ENCODE measurements around the gene CDH23.
"Not testable (repeated sequence)": the region's sequence is repeated elsewhere in the genome, so short reads cannot be mapped to it uniquely, and the experiment has no call there.

The CDH23 gene

DNA sequence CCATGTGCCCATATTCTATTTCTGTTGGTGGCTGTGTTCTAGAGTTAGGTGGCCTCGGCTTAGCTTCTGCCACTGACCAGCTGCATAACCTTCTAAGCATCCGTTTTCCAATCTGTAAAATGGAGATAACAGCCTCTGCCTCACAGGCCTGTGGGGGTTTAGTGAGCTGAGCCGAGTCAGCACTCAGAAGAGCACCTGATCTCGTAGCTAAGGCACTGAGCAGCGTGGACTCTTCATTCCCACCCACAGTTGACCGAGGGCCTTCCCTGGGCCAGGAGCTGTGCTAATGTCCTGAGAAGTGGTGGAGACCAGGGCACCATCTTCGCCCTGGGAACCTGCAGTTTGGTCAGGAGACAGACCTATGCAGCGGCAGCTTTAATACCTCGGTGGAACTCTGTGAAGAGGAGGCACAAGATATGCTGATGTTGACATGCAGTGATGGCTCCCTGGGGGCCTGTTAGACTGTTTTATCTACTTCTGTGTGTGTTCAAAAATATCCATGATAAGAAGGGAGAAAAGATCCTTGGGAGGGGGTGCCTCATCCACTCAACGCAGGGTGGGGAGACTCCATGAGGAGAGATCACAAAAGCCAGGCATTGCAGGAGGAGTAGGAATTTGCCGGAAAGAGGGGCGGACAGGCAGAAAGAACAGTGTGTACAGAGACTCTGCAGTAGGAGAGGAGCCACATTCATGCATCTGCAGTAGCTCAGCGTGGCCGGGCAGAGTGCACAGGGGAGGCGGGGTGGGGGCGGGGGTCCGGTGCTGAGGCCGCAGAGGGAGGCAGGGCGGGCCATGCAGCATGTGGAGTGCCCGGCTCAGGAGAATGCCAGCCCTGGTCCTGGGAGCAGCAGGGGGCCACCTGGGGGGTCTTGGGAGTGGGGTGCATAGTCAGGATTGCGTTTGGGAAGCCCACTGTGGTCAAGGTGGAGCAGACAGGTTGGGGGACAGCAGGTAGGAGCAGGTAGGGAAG, 186.1 kb downstream of the CDH23 start:
- no peak for DNase-seq (ENCODE audit: low read depth)

DNA sequence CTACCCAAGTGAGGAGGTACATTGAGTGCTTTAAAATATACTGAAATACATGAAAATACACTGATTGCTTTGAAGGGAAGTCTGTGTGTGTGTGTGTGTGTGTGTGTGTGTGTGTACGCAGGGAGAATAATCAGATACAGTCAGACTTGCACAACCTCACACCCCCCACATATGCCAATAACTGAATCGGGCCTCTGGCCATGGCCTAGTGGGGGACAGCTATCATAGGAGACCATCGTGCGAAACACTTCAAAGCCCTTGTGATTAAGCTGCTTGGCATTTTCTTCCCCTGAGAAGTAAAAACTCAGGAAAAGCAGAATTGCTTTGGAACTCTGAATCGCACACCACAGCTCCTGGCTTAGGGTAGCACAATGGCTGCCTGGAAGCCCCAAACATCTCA, 187.7 kb downstream of the CDH23 start:
- no peak for DNase-seq (ENCODE audit: low read depth)

- no peak for DNase-seq (ENCODE audit: low read depth)
These were observed 188.3 kb downstream of the CDH23 start for GRCh38 chr10:71584902-71585563.

GRCh38 chr10:71585564-71586290, 189.0 kb downstream of the CDH23 start:
- DNase-seq (ENCODE audit: low read depth), result no peak

- DNase-seq (ENCODE audit: low read depth), result no peak
These were observed 191.3 kb downstream of the CDH23 start for GRCh38 chr10:71587941-71588573.

- DNase-seq (ENCODE audit: low read depth), result no peak
These were observed 192.0 kb downstream of the CDH23 start for GRCh38 chr10:71588685-71589084.

GRCh38 chr10:71589617-71590551, 193.2 kb downstream of the CDH23 start:
- no peak for DNase-seq (ENCODE audit: low read depth)

- no peak for DNase-seq (ENCODE audit: low read depth)
These were observed 194.1 kb downstream of the CDH23 start for GRCh38 chr10:71590781-71591350.

DNA sequence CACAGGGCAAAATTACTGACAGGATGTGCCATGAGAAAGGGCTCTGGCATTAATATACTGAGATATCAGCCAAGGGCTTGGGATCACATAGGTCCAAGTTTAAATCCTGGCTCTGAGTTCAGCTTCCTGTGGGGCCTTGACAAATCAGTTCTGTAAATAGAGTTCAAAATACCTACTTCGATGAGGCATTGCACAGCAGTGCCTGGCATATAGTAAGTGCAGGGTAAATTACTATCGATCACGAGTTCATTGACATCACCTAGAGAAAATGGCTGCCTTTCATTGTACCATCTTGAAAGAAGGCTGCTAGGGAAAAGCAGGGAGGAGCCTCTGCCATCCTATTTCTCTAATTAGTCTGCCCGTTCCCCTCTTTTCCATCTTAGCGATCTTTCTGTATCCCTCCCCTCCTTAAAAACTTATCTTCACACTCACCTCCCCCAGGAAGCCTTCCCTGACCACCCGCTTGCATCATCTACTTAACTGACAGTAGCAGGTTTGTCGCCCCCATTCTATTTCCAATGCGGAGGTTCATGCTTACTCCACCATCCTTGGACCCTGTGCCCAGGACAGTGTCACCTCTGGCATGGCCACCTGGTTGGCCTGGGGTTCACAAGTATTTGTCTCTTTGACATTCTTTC, 198.3 kb downstream of the CDH23 start:
- DNase-seq (ENCODE audit: low read depth), result no peak

GRCh38 chr10:71595649-71596048, 198.9 kb downstream of the CDH23 start:
- DNase-seq (ENCODE audit: low read depth), result no peak

GRCh38 chr10:71596127-71596526, 199.4 kb downstream of the CDH23 start:
- DNase-seq (ENCODE audit: low read depth), result no peak

DNA sequence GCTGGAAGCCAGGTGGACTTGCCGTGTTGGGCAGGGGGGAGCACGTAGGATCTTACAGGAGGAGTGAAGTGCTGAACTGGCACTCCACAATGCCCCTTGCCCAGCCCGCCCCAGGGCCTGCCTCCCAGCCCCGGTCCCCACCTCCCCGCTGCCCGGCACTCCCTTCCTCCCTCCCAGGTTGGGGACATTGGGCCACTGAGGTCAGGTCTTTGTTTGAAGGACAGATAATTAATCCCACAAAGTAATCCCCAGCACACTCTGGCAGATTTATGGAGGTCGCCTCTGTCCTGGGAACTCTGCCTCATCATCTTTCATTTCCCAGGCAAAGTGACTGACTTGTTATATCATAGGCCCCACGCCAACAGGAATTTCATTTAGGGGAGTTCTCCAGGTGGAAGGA, 200.0 kb downstream of the CDH23 start:
- DNase-seq (ENCODE audit: low read depth), result no peak

DNA sequence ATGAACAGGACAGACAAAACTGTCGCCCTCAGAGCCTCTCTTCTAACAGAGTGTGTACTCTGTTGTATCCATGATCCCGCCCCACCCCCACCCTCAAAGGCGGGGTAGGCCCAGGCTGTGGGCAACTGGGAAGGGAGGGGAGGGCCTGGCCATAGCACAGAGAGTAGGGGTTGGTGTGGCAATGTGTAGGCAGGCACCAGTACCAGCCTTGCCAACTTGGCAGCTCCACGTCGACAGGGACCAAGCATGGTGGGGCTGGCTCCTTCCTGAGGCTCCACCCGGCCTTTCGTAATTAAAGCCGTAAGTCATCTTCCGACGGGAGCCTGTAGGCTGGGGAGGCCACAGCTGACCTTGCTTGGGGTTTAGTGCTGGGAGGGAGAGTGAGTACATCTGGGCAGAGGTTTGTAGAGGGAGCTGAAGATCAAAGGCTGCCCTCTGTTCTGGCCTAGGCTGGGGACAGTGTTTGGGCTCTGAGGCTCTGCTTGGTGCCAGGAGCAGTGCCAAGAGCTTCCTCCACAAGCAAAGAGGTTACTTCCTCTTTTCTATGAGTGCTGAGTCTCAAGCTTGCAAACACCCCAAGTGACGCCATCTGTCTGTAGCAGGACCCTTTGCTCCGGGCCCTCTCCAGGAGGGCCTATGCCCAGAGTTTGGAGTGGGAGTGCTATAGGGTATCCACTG, 201.2 kb downstream of the CDH23 start:
- no peak for DNase-seq (ENCODE audit: low read depth)

- no peak for DNase-seq (ENCODE audit: low read depth)
These were observed 201.9 kb downstream of the CDH23 start for GRCh38 chr10:71598621-71599055.

DNA sequence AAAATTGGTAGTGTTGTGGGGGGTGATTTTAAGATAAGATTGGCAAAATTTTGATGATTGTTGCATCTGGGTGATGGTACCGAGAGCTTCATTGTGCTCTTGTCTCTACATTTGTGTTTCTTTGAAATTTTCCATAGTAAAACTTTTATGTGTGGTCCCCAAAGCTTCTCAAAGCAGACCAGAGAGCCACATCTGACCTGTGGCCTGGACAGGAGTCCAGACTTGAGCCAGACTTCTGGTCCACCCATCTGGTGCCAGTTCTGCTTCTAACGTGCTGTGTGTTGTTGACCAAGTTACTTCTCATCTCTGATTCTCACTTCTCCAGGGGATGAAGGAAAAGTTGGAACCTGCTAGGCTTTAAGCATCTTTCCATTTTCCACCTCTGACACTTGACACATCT, 202.8 kb downstream of the CDH23 start:
- no peak for DNase-seq (ENCODE audit: low read depth)

DNA sequence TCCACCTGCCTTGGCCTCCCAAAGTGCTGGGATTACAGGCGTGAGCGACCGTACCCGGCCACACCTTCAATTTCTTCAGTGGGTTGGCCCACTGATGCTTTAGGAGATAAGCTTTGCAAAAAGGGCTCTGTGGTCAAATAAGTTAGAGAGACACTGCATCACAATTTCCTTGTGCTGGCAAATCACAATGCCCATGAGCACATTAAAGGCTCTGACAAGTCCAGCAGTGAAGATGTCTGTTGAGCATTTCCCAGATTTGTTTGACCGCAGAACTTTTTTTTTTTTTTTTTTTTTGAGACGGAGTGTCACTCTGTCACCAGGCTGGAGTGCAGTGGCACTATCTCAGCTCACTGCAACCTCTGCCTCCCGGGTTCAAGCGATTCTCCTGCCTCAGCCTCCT, 203.5 kb downstream of the CDH23 start:
- DNase-seq (ENCODE audit: low read depth), result not testable (repeated sequence)

DNA sequence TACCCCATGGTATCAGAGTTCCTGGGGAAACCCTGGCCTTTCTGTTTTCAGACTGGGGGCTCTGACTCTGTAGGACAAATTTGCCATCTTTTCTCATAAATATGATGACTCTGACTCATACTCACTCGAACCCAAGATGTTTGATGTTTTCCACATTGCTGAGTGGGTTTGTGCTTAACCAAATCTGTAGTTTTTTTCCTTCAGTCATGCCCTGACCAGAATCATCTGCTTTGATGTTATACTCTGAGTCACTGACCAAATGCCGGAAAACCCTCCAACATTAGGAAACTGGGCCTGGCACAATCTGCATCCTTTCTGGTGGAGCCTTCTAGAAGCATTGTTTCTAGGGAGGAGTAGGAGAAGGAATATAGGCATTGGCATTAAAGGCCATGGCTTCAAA, 204.1 kb downstream of the CDH23 start:
- DNase-seq (ENCODE audit: low read depth), result no peak

DNA sequence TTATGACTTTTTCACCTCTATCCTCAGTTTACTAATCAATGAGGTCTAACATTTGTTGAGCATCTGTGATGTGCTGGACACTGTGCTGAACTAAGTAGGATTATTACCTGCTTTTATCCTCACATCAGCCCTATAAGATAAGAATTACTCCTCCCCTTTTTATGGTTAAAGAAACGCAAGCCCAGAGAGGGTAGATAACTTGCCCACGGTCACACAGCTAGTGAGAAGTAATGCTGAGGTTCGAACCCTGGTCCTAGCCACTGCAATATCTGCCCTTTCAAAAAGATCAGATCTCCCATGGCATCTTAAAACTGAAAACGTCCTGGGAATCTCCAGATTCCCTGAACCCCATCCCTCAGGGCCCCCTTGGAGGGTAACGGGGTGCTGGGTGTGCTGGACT, 204.6 kb downstream of the CDH23 start:
- no peak for DNase-seq (ENCODE audit: low read depth)

GRCh38 chr10:71603150-71603549, 206.4 kb downstream of the CDH23 start:
- no peak for DNase-seq (ENCODE audit: low read depth)

GRCh38 chr10:71603754-71604153, 207.0 kb downstream of the CDH23 start:
- DNase-seq (ENCODE audit: low read depth), result no peak

Data from stimulated activated CD4-positive, alpha-beta T cell treated with anti-CD3 and anti-CD28 coated beads, Interleukin-2, amount 100 ng/mL, for 4 hours (primary cell).